ENCODE measurements around the gene PTGR3. TPM values are rescaled to one million over a fixed set of nuclear protein-coding genes. Genes with fewer than 3 reads are reported as not detected.

PTGR3 gene, protein sequence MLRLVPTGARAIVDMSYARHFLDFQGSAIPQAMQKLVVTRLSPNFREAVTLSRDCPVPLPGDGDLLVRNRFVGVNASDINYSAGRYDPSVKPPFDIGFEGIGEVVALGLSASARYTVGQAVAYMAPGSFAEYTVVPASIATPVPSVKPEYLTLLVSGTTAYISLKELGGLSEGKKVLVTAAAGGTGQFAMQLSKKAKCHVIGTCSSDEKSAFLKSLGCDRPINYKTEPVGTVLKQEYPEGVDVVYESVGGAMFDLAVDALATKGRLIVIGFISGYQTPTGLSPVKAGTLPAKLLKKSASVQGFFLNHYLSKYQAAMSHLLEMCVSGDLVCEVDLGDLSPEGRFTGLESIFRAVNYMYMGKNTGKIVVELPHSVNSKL
- 6.8 and 7.5 TPM in 2 replicates for total RNA-seq

DNA sequence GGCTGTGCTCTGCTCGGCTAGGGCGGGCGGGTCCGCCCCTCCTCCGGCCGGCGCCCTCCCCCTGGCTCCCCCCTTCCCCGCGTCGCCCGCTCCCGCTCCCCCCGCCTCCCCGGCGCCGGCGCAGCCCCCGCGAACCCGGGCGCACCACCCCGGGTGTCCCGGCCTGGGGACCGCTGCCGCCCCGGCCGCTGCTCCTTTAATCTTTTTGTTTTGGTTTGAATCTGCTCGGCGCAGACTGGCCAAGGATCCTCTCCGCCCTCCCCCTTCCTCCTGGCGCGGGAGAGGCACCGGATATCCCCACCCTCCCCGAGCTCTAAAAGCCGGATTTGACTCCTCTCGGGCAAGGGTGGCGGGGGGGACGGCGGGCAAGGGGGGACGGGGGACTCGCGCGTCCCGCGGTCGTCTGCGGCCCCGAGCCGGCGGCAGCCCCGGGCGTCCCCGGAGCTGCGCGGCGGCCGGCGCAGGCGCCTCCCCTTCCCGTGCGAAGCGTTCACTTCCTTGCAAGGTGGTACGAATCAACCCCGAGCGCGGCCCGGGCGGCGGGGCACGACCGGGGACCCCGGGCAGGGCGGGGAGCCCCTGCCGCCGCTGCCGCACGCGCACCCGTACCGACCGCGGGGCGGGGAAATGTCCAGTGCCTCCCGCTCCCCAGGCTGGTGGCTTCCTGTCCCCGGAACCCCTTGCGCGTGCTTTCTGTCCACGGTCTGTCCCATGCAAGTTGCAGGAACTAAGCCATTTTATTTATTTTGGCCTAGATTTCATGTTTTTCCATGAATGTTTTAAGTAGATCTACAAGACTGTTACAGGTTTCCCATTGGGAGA, at the start of gene PTGR3:
PTGR3 (minus strand) TSS at position 11 of the 822 bp plus-strand sequence. CDS start 81 bp downstream, outside the sequence.

DNA sequence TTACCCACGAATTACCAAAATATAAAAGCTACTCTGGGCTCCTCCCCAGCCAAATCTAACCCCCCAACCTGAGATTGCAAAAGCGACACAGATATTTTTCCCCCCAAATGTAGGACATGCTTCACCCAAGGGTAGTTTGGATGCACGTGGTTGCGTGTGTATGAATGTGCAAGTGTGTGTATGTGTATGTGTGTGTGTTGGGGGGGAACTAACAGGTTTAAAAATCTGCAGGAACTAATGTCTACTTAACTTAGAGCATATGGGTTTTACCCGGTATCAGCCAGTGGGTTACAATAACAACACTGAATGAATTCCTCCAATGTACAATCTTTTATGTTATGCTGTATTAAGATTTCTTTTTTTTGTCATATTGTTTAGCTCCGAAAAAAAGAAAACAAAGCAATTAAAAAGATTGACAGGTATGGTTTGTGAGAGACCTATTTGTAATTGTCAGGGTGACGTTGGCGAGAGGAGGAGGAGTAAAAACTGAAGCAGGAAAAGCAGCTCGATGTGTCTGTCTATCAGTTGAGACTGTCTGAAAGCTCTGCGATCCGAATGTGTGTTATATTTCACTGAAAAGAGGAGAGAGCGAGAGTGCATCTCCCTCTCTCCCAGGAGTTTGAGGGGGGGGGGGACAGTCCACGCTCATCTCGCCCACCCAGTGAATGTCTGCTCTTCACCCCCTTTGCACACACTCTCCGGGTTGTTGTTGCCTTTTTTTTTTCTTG, 1.5 kb upstream of the PTGR3 start, which contains the start of gene TSHZ1:
TSHZ1 (plus strand) TSS at position 524 of the 728 bp plus-strand sequence. CDS start 1,080 bp downstream, outside the sequence.

Other genes with a start within 250 kb of the PTGR3 start
- 4.2 and 4.6 TPM in 2 replicates for gene TSHZ1, start 1.7 kb upstream of the PTGR3 start, total RNA-seq
- not detected in 2 replicates for gene SMIM21, start 218.6 kb upstream of the PTGR3 start, total RNA-seq